IMR-90 (cell line): ENCODE data around the gene HNRNPLL. TPM values are rescaled to one million over a fixed set of nuclear protein-coding genes. Genes with fewer than 3 reads are reported as not detected.

Source experiments
- CEBPB ChIP-seq: IDR thresholded peaks from 2 replicates; pipeline ENCODE4 v1.6.1; 2012; ENCODE audit warnings: low read depth, low read length, improper control_type of control experiment
- ELK1 ChIP-seq: fragments of 150-350 bp; IDR thresholded peaks from 2 replicates; pipeline ENCODE4 v1.6.1; 2016; ENCODE audit warnings: low read depth, mild to moderate bottlenecking, low read length, moderate library complexity, borderline replicate concordance
- FOS ChIP-seq: fragments of 150-350 bp; IDR thresholded peaks from 2 replicates; pipeline ENCODE4 v1.6.1; 2016; ENCODE audit warnings: low read depth, low read length
- MAZ ChIP-seq: IDR thresholded peaks from 2 replicates; pipeline ENCODE4 v1.6.1; 2012; ENCODE audit warnings: low read depth, mild to moderate bottlenecking, low read length, improper control_type of control experiment, moderate library complexity, borderline replicate concordance
- MXI1 ChIP-seq: IDR thresholded peaks from 2 replicates; pipeline ENCODE4 v1.6.1; 2012; ENCODE audit warnings: low read depth, mild to moderate bottlenecking, low read length, moderate library complexity, borderline replicate concordance
- POLR2A ChIP-seq: IDR thresholded peaks from 2 replicates; pipeline ENCODE4 v1.6.1; 2012; ENCODE audit warnings: mild to moderate bottlenecking, low read depth, low read length
- polyA plus RNA-seq, 3 experiments: library from polyadenylated mRNA; depleted of rRNA; stranded (reverse); fragments of >200 nt; gene quantifications; 2 replicates each; pipeline ENCODE4 v1.2.3, GENCODE V29; 2012; ENCODE audit warnings: low replicate concordance in 1 of 3
- total RNA-seq: library from RNA; depleted of rRNA; stranded (reverse); fragments of >200 nt; gene quantifications from 2 replicates; pipeline ENCODE4 v1.2.3, GENCODE V29; 2012

The HNRNPLL gene
- total and polyA plus RNA-seq, 2 of the 4 experiments (the other 2 are of a cell fraction) = 23.7 to 53.1 TPM

GRCh38 chr2:38600921-38601455 is 1.7 kb downstream of the HNRNPLL start (continued):
- TF ChIP-seq MAZ = no peak
- no peak for TF ChIP-seq MXI1
- TF ChIP-seq FOS = no peak
- no peak for TF ChIP-seq CEBPB
- TF ChIP-seq ELK1 = no peak
- TF ChIP-seq POLR2A = no peak
